Prostate gland (tissue), 2 donors: ENCODE measurements around the gene TSGA10.

Source experiments
- POLR2A ChIP-seq: fragments of 450-650 bp; IDR thresholded peaks from one replicate; pipeline ENCODE4 v1.6.1; 2016; ENCODE audit warnings: antibody characterized with exemption, mild to moderate bottlenecking
- TF ChIP-seq, protein P1 (sequence below), 4 experiments: fragments of 200-600 bp in 2 of 4; fragments of 450-650 bp in 2 of 4; sonication (generic) in 2 of 4; IDR thresholded peaks; 1 replicate in 3 of 4; 2 replicates in 1 of 4; pipeline ENCODE4 v1.5.1; 2016 to 2019; ENCODE audit warnings: antibody characterized with exemption in 4 of 4, mild to moderate bottlenecking in 2 of 4, moderate library complexity in 2 of 4

DNA sequence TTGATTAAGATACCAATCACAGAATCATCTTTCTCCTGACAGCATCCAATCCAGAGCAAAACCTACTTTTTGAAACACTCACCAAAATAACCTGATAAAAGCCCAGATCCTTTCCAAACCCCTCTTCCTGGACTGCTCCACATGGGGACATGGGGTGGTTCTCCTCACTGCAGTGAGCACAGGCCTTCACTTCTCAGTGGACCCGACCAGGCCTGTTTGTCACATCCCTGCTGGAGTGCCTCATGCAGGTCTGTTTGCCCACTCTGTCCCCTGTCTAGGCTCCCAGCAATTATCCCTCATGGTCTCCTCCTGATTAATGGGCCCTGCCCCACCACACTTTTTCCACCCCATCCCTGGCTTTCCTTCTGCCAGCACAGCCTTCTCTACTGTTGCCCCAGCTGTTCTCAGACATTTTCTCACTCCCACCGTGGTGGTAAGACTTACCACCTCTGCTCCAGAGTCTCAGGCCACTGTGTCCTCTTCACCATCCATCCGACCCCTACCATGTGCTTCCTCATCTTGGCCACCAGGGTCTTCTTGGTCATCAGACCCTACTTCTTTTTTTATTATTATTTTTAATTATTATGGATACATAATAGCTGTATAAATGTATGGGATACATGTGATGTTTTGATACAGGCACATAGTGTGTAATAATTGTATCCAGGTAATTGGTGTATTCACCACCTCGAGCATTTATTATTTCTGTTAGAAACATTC is 47.4 kb upstream of the TSGA10 start:
- TF ChIP-seq, protein P1, sequence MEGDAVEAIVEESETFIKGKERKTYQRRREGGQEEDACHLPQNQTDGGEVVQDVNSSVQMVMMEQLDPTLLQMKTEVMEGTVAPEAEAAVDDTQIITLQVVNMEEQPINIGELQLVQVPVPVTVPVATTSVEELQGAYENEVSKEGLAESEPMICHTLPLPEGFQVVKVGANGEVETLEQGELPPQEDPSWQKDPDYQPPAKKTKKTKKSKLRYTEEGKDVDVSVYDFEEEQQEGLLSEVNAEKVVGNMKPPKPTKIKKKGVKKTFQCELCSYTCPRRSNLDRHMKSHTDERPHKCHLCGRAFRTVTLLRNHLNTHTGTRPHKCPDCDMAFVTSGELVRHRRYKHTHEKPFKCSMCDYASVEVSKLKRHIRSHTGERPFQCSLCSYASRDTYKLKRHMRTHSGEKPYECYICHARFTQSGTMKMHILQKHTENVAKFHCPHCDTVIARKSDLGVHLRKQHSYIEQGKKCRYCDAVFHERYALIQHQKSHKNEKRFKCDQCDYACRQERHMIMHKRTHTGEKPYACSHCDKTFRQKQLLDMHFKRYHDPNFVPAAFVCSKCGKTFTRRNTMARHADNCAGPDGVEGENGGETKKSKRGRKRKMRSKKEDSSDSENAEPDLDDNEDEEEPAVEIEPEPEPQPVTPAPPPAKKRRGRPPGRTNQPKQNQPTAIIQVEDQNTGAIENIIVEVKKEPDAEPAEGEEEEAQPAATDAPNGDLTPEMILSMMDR (IDR thresholded peaks at IDR 0.05), result peak in 1 of 4 experiments; percentile 16
- no peak for TF ChIP-seq POLR2A
